DMS153 treated with DMSO at 0.1 percent for 48 hours (cell line): ENCODE data around the gene KIF1B.
A peak's percentile ranks its signal among the peaks of the same experiment; 100 is the strongest.

ENCODE experiments used
- DNase-seq: peaks from one replicate; lab custom pipeline; 2025; ENCODE audit not compliant: unreplicated experiment; lab: John Stamatoyannopoulos, UW

The KIF1B gene, protein sequence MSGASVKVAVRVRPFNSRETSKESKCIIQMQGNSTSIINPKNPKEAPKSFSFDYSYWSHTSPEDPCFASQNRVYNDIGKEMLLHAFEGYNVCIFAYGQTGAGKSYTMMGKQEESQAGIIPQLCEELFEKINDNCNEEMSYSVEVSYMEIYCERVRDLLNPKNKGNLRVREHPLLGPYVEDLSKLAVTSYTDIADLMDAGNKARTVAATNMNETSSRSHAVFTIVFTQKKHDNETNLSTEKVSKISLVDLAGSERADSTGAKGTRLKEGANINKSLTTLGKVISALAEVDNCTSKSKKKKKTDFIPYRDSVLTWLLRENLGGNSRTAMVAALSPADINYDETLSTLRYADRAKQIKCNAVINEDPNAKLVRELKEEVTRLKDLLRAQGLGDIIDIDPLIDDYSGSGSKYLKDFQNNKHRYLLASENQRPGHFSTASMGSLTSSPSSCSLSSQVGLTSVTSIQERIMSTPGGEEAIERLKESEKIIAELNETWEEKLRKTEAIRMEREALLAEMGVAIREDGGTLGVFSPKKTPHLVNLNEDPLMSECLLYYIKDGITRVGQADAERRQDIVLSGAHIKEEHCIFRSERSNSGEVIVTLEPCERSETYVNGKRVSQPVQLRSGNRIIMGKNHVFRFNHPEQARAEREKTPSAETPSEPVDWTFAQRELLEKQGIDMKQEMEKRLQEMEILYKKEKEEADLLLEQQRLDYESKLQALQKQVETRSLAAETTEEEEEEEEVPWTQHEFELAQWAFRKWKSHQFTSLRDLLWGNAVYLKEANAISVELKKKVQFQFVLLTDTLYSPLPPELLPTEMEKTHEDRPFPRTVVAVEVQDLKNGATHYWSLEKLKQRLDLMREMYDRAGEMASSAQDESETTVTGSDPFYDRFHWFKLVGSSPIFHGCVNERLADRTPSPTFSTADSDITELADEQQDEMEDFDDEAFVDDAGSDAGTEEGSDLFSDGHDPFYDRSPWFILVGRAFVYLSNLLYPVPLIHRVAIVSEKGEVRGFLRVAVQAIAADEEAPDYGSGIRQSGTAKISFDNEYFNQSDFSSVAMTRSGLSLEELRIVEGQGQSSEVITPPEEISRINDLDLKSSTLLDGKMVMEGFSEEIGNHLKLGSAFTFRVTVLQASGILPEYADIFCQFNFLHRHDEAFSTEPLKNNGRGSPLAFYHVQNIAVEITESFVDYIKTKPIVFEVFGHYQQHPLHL (N-terminal part only)

GRCh38 chr1:10209905-10210810, at the start of gene KIF1B:
Gene KIF1B, plus strand, starts transcription at chr1:10210570. Its CDS starts 21,759 bp downstream, at chr1:10232329.
- peak; percentile 97 for DNase-seq

DNA sequence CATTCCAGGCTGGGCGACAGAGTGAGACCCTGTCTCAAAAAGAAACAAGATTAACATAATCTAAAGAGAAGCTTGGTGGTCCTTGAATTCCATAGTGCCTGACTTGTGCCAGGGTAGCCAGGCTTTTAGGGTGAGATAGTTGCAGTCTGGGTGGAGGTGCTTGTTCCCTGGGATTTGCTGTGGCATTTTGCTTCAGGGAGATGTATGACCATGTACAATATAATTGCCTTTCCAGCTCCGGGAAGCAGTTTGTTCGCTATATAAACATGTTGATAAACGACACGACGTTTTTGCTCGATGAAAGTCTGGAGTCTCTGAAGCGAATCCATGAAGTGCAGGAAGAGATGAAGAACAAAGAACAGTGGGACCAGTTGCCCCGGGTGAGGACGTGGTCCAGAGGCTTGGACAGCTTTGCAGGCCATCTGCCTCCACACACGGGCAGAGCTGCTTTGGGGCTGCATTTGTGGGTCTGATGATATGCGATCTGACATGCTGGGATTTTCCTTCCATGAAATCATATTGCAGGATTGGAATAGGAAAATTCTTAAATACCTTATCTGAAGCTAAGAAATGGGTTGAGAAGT, 49.4 kb upstream of the KIF1B start:
- no peak for DNase-seq

- DNase-seq: no peak
Observed at GRCh38 chr1:10161541-10162290, 48.7 kb upstream of the KIF1B start.

- no peak for DNase-seq
Observed at GRCh38 chr1:10168912-10169514, 41.4 kb upstream of the KIF1B start.

DNA sequence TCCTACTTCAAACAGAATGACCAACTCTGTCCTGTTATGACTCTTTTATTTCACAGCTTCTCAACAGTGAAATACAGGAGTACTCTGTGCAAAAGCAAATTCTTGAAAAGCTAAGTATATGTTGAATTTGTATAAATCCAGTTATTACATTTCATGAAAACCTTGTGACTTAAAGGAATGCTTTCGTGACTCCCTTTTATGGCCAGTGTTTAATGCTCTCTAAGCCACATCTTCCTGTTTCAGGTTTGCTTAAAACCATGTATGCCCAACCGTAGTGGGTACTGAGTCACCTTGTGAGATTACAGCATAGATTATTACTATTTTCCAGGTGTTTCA, 40.2 kb upstream of the KIF1B start:
- DNase-seq: no peak

GRCh38 chr1:10171105-10171767, 39.1 kb upstream of the KIF1B start:
- DNase-seq: no peak

GRCh38 chr1:10171995-10172669, 38.2 kb upstream of the KIF1B start:
- DNase-seq: no peak

DNA sequence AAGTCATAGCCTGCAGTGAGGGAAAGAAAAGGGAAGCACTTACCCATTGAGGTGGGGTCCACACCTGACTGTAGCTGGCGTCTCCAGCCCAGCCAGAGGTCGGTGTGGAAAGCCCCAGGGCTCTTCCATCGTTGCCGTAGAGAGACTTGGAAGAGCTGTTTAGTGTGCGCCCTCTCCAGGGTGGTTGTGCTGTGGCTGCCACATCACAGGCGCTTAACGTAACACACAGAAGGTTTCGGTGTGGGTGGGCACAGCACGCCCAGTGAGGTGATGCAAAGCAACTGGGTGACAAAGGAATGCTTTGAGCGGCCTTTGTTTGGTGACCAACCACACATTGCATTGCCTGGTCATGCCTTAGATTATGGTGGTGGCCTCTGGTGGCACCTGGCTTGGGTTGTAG, 36.8 kb upstream of the KIF1B start:
- no peak for DNase-seq

DNA sequence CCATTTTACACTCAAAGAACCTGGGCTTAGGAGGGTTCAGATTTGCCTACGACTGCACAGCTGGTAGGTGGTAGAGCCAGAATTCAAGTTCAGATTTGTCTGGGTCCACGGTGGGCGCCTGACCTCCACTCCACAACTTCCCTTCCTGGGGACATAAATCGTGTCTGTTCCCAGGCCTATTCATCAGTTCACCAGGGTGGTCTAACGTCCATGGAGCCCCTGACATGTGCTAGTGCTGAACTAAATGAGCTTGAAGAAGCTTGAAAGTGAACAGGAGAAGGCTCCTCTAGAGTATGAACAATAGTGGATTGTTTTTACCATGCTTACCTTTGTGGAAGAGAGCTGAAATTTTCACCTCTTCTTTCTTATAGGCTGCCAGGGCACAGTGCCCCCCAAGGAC, 32.5 kb upstream of the KIF1B start:
- no peak for DNase-seq

GRCh38 chr1:10178597-10179405, 31.6 kb upstream of the KIF1B start:
- no peak for DNase-seq

DNA sequence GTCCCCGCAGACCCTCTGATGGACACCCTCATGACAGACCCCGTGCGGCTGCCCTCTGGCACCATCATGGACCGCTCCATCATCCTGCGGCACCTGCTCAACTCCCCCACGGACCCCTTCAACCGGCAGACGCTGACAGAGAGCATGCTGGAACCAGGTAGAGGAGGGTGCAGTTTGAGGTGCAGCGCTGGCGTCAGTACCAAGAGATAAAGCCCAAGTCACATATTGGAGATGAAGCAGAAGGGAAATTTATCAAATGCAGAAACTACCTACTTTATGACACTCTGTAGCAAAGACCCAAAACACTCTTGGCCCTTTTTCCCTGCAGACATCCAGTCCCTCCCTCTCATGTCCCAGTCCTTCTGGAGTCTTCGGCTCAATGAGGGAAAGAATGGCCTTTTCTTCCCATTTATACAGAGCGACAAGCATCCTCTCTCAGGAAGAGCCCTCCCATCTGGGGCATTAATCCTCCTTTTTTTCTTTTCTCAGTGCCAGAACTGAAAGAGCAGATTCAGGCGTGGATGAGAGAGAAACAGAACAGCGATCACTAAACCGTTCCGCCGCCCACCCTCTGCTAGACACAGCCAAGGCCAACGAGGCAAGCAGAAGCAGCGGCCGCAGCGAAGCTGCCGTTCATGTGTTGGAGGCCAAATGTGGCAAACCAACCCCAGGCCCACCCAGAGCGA, 30.8 kb upstream of the KIF1B start:
- no peak for DNase-seq

DNA sequence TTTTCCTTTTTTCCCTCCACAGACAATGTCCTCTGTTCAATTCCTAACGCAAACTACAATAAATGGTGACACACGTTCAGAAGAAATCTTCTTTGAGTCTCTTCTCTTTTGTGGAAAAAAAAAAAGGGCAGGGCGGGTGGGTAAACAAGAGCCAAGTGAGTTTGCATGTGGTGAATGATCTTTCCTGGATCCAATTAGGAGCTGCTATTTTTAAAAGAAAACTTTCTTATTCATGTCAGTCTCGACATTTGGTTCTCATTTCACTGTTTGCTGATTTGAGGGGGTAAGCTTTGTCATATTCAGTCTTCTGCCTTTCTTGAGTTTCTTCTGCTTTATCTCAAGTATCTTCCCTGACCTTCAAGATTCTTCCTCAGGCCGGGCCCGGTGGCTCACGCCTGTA, 29.2 kb upstream of the KIF1B start:
- DNase-seq: no peak

DNA sequence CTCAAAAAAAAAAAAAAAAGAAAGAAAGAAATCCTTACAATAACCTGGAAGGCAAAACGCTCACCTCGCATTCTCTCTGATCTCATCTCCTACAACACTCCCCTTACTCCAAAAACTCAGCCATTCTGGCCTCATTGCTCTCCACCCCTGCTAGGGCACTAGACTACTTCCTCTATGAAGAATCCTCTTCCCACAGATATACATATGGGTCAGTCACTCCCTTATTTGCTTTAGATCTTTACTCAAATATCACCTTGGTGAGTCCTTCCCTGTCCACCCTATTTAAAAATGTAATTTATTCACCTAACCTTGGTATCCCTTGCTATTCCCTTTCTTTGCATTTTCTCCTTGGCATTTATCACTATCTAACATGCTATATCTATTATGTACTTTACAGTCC, 24.6 kb upstream of the KIF1B start:
- DNase-seq: no peak

- no peak for DNase-seq
Observed at GRCh38 chr1:10186331-10187025, 23.9 kb upstream of the KIF1B start.

DNA sequence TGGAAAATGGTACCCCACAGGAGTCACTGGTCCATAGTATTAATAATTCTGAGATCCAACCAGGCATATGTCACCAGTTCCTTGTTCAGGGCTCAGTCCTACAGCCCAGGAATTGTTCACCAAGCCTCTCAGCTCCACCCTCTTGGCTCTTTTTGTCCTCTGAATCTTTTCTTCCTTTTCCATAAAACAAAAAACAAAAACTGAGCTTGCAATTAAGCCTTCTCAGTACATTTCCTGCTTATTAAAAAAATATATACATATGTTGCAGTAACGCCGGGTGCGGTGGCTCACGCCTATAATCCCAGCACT, 23.4 kb upstream of the KIF1B start:
- DNase-seq: no peak

DNA sequence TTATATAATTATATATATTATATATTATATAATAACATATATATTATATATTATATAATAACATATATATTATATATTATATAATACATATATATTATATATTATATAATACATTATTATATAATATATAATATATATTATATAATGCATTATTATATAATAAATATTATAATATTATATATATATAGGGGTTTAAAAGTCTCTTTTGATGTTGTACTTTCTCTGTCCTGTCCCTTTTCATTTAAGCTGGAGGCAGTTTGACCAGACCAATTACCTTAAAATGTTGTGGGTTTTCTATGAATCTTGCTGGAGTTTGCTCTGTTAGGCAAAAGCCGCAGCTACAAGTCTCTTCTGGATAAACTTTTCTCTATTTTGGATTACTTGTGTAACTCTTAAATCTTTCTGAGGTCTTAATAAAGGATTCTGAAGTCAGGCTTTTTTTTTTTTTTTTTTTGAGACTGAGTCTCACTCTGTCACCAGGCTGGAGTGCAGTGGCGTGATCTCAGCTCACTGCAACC, 22.2 kb upstream of the KIF1B start:
- DNase-seq: no peak
